ENCODE measurements around the gene NAALADL2.

Gene NAALADL2

DNA sequence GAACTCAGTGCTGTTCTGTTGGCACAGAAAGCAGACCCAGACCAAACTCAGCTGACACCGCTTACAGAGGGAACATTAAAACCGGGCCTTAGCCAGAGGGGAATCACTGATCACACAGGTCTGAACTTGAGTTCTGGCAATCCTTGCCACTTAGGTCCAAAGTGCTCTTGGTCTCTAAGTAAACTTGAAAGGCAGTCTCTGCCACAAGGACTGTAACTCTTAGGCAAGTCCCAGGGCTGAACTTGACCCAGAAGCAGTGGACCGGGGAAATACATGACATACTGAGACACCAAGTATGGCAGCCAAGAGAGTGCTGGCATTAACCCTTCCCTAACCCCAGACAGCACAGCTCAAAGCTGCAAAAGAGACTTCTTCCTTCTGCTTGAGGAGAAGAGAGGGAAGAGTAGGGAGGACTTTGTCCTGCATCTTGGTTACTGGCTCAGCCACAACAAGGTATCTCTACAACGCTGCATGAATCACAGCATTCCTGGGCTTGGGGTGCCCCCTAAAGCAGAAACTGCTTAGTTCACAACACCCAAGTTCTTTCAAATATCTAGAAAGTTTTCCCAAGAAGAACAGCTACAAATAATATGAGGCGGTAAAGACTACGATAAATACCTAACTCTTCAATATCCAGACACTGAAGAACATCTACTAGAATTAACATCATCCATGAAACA, 32.5 kb downstream of the NAALADL2 start:
- DNase-seq: no peak

DNA sequence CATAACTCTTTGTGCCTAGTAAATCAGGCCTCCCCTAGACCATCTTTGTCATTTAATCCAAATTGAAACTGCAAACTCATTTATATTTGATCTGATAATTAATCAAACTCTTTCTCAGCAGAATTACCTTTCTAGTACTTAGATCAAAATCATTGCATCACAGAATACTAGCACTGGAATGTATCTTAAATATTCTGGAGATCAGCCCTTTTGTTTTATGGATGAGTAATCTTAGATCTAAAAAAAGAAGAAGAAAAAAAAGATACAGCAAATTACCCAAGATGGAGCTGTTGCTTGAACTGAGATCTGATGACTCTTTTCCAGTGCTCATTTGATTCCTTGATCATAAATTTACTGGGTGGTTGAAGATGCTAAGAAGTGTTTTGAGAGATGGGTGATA, 47.9 kb downstream of the NAALADL2 start:
- DNase-seq: no peak

DNA sequence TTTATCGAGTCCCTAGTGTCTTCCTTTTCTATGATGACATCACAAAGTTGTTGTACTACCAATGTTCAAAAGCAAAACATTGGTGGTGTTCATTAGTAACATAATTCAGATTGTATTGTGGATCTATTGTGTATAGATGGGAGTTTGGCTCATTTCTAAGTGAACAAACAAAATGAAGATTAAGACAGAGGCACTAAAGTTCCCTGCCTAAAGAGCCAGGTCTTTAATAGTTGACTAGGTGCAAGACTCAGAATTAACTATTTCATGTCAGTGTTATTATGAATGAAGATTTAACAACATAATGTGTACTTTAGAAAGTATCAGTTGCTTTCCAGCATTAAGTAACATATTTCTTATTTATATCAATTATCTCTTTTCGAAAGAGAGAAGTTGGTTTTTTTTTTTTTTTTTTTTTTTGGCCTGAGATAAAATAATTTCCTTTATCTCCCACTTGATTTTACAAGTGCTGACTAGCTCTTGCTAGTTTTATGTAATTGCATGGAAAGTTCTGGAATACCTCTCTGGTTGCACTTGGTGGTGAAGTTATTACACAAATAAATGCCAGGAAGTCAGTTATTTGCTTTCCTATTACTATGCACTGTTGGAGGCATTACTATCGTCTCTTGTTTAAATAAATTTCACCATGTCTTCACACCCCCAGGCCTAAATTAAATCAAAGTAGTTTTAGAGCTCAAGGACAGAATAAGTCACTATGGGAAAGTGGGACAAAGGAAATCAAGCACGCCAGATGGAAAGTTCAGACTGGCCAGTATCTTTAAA, 48.7 kb downstream of the NAALADL2 start:
- no peak for DNase-seq

DNA sequence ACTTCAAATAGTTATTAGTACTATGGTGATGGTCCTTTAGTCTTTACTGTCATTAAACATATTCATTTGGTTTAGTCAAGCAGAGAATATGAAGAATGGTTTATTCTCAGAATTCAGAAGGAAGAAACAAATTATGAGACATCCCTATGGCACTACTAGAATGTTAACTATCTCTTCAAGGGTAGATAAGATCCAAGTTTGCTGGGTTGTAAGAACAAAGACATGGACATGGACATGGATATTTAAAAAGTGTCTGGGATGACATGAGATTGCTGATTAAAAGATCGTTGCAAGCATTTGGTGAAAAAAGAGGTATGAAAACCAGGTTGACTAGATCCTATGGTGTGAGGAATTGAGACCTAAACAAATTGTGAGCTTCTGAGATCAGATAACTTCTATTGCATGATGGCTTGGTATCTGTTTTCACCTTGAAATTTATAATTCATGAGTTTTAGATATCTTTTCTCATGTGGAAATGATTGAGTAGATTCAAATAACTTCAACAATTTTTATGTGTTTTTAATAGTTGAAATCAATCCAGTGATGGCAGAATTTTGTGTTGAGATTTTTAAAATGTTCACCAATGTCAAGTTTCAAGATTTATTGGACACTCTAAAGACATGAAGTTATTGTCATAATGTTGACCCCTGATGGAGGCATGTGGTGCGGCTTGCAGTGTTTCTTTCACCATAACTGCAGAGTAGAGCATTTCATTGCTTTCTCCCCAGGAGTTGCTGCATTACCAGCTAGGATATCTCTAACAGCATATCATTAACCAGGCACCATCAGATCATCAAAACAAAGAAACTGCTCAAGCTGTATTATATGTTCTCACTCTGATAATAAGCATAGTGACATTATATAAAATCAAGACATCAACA, 72.6 kb downstream of the NAALADL2 start:
- no peak for DNase-seq

- DNase-seq: no peak
These were observed 77.5 kb downstream of the NAALADL2 start for GRCh38 chr3:174936590-174936989.

- no peak for DNase-seq
These were observed 78.3 kb downstream of the NAALADL2 start for GRCh38 chr3:174937478-174937877.

DNA sequence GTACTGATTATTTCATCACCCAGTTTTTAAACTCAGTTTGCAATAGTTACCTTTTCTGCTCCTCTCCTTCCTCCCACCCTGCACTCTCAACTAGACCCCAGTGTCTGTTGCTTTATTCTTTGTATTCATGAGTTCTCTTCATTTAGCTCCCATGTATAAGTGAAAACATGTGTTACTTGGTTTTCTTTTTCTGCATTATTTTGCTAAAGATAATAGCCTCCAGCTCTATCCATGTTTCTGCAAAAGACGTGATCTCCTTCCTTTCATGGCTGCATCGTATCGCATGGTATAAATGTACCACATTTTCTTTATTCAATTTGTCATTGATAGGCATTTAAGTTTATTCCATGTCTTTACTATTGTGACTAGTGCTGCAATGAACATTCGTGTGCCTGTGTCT, 79.0 kb downstream of the NAALADL2 start:
- no peak for DNase-seq

DNA sequence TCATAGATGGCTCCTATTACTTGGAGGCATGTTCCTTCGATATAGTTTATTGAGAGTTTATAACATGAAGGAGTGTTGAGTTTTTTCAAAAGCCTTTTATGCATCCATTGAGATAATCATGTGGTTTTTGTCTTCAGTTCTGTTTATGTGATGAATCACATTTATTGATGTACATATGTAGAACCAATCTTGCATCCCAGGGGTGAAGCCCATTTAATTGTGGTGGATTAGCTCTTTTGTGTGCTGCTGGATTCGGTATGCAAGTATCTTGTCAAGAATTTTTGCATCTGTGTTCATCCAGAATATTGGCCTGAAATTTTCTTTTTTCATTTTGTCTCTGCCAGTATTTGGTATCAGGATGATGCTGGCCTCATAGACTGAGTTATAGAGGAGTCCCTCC, 81.0 kb downstream of the NAALADL2 start:
- DNase-seq: no peak

DNA sequence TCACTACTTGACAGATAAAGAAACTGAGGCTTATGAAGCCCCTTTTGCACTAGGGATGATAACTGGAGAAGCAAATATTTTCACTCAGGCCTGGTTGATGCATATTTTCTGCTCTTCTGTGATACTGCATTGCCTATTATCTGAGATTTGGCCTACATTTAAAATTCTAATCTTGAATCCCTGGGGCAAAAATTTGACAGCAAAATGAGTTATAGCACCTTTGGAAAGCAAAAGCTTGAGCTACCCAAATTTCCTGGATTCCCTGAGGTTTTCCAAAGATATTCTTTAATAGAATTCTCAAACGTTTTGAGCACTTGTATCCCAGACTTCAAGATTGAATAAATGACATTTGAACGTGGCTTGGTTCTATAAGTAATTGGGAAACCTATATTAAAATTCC, 86.1 kb downstream of the NAALADL2 start:
- no peak for DNase-seq

GRCh38 chr3:174945951-174946350, 86.8 kb downstream of the NAALADL2 start:
- no peak for DNase-seq

DNA sequence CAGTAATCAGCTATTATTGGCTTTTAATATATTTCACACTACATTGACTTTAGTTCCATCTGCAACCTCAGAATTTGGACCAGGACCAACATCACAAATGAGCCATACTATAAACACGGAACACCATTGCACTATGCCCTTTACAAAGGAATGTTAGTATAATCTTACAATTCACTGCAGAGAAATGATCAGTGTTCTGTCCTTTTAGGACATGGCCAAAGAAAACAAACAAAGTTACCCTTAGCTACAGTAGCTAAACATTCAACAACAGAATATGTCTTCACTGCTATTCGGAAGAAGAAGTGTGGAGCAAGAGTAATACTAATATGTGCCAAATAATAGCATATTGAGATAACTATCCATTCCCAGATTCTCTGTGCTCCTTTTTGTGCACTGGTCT, 90.4 kb downstream of the NAALADL2 start:
- DNase-seq: no peak

DNA sequence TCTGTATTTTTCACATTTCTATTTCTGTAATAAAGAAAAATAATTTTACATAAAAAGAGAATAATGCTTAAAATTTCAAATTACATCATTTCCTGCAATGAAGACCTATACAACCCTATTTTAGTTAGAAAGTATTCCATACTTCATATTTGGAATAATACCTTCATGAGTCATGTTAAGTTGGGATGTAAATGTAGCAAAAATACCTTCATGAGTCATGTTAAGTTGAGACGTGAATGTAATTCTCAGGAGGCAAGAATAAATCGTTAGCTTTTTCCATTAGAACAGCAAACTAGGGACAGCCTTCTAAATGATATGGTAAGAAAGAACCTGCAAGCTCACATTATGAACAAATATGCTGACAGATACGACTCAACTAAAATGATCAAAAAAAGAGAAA, 91.9 kb downstream of the NAALADL2 start:
- DNase-seq: no peak

- no peak for DNase-seq
These were observed 92.4 kb downstream of the NAALADL2 start for GRCh38 chr3:174951498-174952005.

GRCh38 chr3:174953068-174953467, 93.9 kb downstream of the NAALADL2 start:
- DNase-seq: no peak

- DNase-seq: no peak
These were observed 96.4 kb downstream of the NAALADL2 start for GRCh38 chr3:174955513-174956016.

DNA sequence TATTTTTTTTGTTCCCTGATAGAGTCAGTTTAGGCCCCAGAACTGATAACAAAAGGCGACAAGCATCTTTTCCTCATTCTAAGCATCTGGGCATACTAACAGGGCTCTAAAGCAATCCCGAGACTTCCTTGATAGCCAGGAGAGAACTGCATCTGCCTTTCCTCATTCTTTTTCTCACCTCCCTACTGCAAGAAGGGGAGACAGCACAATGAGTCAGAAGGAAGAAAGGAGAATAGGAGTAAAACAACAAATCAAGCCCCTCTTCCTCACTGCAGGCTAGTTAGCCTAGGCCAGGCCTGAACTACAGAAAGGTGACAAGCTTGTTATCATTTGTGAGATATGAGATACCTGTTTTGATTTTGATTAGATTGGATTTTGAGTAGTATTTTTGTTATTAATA, 97.9 kb downstream of the NAALADL2 start:
- DNase-seq: no peak

DNA sequence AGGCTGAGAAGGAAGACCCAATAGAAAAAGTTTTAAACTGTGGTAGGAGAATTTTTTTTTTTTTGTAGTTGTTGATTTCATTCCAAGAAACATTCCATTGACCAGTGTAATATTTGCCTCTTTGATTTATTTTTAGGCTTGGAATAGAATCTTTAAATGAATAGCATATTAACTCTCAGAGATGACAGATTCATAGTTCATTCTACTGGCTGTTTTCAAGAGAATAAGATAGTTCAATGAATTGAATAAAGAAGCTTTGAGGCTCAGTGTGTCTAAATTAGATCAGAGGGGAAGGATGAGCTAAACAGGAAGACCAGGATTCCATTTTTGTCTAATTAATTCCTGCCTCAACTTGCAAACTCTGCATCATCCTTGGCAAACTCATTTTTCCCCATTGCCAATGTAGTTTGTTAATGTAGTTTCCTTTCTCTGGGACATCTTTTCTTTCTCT, 98.4 kb downstream of the NAALADL2 start:
- DNase-seq: no peak

DNA sequence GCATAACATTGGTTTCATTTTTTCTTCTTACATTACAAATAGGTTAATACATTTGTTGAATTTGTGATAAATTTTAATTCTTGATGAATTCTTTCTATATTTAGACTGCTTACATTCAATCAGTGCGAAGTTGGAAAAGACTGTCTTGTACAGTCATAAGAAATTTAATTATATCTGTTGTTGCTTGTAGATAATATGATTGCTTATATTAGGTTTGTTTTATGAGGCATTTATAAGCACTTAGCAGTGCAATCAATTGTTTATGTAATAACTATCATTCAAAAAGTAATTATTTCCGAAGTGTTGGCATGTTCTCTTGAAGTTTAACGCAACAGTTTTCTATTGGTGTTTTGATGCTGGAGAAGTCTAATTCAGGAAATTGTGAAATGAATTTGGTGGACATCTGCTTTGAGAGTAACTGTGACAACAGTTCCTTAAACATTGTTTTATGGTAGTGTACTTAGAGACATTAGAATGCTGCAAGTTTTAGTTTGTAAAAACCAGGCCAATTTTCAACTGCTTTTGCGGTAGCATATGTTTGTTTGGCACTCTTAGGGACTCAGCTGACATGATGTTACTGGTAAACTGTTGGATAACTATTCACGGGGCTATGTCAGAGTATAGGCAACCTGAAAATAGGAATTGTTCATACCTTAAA, 99.7 kb downstream of the NAALADL2 start:
- no peak for DNase-seq

DNA sequence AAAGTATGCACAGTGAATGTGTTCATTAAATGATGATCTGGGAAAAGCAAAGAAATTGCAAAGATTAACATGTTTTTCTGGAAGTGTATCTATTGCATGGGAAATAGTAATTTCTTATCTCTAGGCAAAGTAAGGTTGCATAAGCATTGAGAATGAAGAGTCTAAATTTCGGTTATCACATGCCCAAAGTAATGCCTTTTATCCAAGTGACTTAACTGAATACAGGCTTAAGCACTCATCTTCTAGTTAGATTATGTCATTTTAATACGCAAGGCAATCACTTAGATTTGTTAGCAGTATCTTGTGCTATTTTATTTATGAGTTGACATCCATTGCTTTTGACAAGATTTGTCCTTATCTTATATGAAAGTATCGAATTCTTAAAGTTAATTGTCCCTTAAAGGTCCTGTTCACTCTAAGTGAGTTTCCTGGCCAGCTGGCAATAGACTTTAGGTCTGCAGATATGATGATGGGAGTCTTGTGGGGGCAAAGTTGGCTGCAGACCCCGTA, 100.5 kb downstream of the NAALADL2 start:
- DNase-seq: no peak

GRCh38 chr3:174960898-174961297, 101.8 kb downstream of the NAALADL2 start:
- DNase-seq: no peak

- DNase-seq: no peak
These were observed 114.3 kb downstream of the NAALADL2 start for GRCh38 chr3:174973465-174973864.

DNA sequence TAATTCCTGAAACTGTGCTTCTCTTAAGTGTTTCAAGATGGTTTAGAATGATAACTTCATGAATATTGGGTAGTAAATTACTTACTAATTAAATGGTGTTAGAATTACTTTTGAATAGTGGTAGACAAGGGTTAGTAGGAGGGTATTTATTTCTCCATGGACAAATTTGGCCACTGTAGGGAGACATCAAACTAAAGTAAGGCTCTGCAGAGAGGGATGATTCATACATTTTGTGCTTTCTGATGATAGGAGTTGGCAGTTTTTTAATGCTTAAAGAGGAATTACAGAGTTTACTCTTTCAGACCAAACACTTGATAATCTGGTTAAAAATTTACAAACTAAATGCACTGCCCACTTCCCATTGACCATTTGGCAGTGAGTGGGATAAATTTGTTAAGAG, 127.6 kb downstream of the NAALADL2 start:
- DNase-seq: no peak

All from NCI-H524 treated with DMSO at 0.1 percent for 48 hours (cell line).